DND-41 (cell line): Measurements from ENCODE around the gene SLC25A34.

Source experiments
- ATAC-seq: fragments of 200-7000 bp; cut with Tn5 transposase; 3 replicates; pipeline ENCODE4 v1.9.1; 2021; ENCODE audit warnings: low read depth; ENCODE audit not compliant: insufficient read depth
- DNase-seq: peaks from one replicate; pipeline ENCODE4 v3.0.0-alpha.2; 2020
- H2AFZ ChIP-seq: 2 replicates; pipeline ENCODE4 v1.6.0; 2012; ENCODE audit warnings: low read depth, low read length
- H3K27ac ChIP-seq: 2 replicates; pipeline ENCODE4 v1.5.1; 2012; ENCODE audit warnings: low read length, inconsistent platforms
- H3K27me3 ChIP-seq: fragments of 200-600 bp; sonication (generic); 2 replicates; pipeline ENCODE4 v1.6.0; 2012; ENCODE audit warnings: low read length, mild to moderate bottlenecking, inconsistent platforms; ENCODE audit not compliant: insufficient read depth, poor library complexity
- H3K36me3 ChIP-seq: 2 replicates; pipeline ENCODE4 v1.5.1; 2012; ENCODE audit warnings: low read length, inconsistent platforms; ENCODE audit not compliant: insufficient read depth
- H3K4me1 ChIP-seq: 2 replicates; pipeline ENCODE4 v1.5.1; 2012; ENCODE audit warnings: mild to moderate bottlenecking, low read length; ENCODE audit not compliant: insufficient read depth
- H3K4me2 ChIP-seq: 2 replicates; pipeline ENCODE4 v1.6.0; 2012; ENCODE audit warnings: mild to moderate bottlenecking, moderate library complexity, low read length, inconsistent platforms; ENCODE audit not compliant: insufficient read depth
- H3K4me3 ChIP-seq, 2 experiments: fragments of 200-600 bp in 1 of 2; shearing (Covaris generic) in 1 of 2; 2 replicates each; pipeline ENCODE4 v1.5.1; 2012 to 2016; ENCODE audit warnings: inconsistent platforms in 2 of 2, low read length in 2 of 2, mild to moderate bottlenecking in 2 of 2, low read depth in 1 of 2, moderate library complexity in 1 of 2
- H3K79me2 ChIP-seq: 2 replicates; pipeline ENCODE4 v1.6.0; 2012; ENCODE audit warnings: low read length, inconsistent platforms; ENCODE audit not compliant: insufficient read depth
- H3K9ac ChIP-seq: 2 replicates; pipeline ENCODE4 v1.6.0; 2012; ENCODE audit warnings: low read depth, mild to moderate bottlenecking, inconsistent platforms, low read length, moderate library complexity
- H3K9me3 ChIP-seq: 2 replicates; pipeline ENCODE4 v1.5.1; 2012; ENCODE audit warnings: low read length, moderate library complexity, mild to moderate bottlenecking, inconsistent platforms; ENCODE audit not compliant: insufficient read depth, severe bottlenecking
- H4K20me1 ChIP-seq: 2 replicates; pipeline ENCODE4 v1.6.0; 2012; ENCODE audit warnings: low read length; ENCODE audit not compliant: insufficient read depth
- EZH2 ChIP-seq: IDR thresholded peaks from 3 replicates; pipeline ENCODE4 v1.6.1; 2012; ENCODE audit warnings: borderline replicate concordance, low read depth, mild to moderate bottlenecking, moderate library complexity, low read length, inconsistent platforms; ENCODE audit not compliant: severe bottlenecking
- TF ChIP-seq, protein P1 (sequence below): IDR thresholded peaks from 2 replicates; pipeline ENCODE4 v1.5.1; 2012; ENCODE audit warnings: borderline replicate concordance, low read length, moderate library complexity, mild to moderate bottlenecking; ENCODE audit not compliant: poor library complexity, severe bottlenecking; ENCODE audit errors: extremely low read depth

Gene SLC25A34

GRCh38 chr1:15722411-15722810, 13.6 kb upstream of the SLC25A34 start:
- Histone ChIP-seq H3K36me3 (peaks cover 71% of the 10 kb centered on the region), H3K4me3 (no peak overlapping the region), H4K20me1 (no peaks in the 10 kb centered on the region; the same call in 1 of the 2 replicates), H3K27ac (no peak overlapping the region), H3K4me1 (no peaks in the 10 kb centered on the region), H3K9ac (no peak overlapping the region), H3K9me3 (no peaks in the 10 kb centered on the region), H3K4me2 (no peak overlapping the region), H2AFZ (no peak overlapping the region), H3K79me2 (no peaks in the 10 kb centered on the region), H3K27me3 (no peaks in the 10 kb centered on the region)
- DNase-seq: no peak
- TF ChIP-seq EZH2: no peak
- TF ChIP-seq, protein P1, sequence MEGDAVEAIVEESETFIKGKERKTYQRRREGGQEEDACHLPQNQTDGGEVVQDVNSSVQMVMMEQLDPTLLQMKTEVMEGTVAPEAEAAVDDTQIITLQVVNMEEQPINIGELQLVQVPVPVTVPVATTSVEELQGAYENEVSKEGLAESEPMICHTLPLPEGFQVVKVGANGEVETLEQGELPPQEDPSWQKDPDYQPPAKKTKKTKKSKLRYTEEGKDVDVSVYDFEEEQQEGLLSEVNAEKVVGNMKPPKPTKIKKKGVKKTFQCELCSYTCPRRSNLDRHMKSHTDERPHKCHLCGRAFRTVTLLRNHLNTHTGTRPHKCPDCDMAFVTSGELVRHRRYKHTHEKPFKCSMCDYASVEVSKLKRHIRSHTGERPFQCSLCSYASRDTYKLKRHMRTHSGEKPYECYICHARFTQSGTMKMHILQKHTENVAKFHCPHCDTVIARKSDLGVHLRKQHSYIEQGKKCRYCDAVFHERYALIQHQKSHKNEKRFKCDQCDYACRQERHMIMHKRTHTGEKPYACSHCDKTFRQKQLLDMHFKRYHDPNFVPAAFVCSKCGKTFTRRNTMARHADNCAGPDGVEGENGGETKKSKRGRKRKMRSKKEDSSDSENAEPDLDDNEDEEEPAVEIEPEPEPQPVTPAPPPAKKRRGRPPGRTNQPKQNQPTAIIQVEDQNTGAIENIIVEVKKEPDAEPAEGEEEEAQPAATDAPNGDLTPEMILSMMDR: no peak
- no peak for ATAC-seq

DNA sequence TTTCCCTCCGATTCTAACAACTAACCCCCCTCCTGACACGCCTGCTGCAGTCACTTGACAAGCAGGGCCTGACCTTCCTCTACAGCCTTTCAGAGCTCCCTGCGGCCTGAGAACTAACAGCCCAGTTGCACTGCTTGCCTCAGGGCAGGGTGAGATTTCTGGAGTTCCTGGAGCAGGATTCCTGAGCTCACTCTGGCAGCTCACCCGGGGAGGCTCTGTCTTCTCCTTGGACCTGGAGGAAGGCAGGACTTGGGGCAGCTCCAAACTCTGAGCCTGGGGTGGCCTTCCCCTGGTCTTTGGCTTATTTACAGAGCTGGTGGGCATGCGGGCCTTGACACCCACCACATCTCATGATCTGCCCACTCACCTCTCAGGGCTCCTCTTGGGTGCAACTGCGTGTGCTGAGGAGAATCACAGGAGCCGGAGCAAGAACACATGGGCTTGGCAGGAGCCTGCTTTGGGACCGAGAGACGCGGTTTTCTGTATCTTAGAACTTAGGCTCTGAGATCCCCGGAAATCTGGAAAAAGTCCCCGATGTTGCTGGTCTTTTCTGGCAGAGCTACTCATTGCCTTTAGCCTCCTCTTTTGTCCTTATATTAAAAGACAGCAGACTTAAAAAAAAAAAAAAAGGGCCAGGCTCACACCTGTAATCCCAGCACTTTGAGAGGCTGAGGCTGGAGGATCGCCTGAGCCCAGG, 13.1 kb upstream of the SLC25A34 start:
- H3K4me3 ChIP-seq: no peak overlapping the region
- H3K36me3 ChIP-seq: peaks cover 71% of the 10 kb centered on the region
- no peak overlapping the region for H3K9ac ChIP-seq
- no peak overlapping the region for H3K27ac ChIP-seq
- ATAC-seq (no peak), DNase-seq (no peak)
- no peaks in the 10 kb centered on the region for H3K79me2 ChIP-seq
- H3K27me3 ChIP-seq: no peaks in the 10 kb centered on the region
- no peak overlapping the region for H2AFZ ChIP-seq
- H3K4me2 ChIP-seq: no peak overlapping the region
- H4K20me1 ChIP-seq: peaks cover under 1% of the 10 kb centered on the region; the same call in 1 of the 2 replicates
- H3K4me1 ChIP-seq: no peaks in the 10 kb centered on the region
- no peaks in the 10 kb centered on the region for H3K9me3 ChIP-seq
- TF ChIP-seq, protein P1: no peak
- no peak for TF ChIP-seq EZH2

DNA sequence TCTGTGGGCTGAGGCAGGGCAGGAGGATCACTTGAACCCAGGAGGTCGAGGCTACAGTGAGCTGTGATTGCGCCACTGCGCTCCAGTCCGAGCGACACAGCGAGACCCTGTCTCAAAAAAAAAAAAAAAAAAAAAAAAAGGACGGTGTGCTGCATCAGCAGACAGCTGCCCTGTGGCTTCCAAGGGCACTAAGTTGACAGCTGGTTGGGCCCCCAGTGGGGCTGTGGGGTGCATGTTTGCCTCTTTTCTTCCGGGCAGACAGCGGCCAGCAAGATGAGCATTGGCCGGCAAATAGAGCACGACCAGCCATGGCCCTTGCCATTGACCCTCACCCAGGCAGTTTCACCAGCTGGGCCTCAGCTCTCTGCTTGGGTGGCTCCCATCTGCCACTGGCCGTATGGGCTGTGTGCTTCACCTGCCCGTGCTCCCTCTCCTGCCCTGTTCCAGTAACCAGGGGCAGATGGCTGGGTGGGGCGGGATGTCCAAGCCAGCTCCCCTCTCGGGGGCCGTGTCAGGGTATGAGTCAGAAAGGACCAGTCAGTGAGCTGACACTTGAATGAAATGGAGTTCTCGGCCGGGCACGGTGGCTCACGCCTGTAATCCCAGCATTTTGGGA, 12.3 kb upstream of the SLC25A34 start:
- no peaks in the 10 kb centered on the region for H3K27me3 ChIP-seq
- H3K4me2 ChIP-seq: no peak overlapping the region
- TF ChIP-seq, protein P1: no peak
- TF ChIP-seq EZH2: no peak
- H3K9me3 ChIP-seq: no peaks in the 10 kb centered on the region
- H3K4me1 ChIP-seq: no peaks in the 10 kb centered on the region
- H3K4me3 ChIP-seq: no peak overlapping the region
- DNase-seq (no peak), ATAC-seq (no peak)
- no peak overlapping the region for H2AFZ ChIP-seq
- no peak overlapping the region for H3K27ac ChIP-seq
- peaks cover 3% of the 10 kb centered on the region; the same call in 1 of the 2 replicates for H4K20me1 ChIP-seq
- H3K36me3 ChIP-seq: peaks cover 72% of the 10 kb centered on the region
- H3K9ac ChIP-seq: no peak overlapping the region
- H3K79me2 ChIP-seq: no peaks in the 10 kb centered on the region
